HG02623 (cell line): ENCODE results near the gene MICAL2.

Experiments
- ATAC-seq: cut with Tn5 transposase; IDR thresholded peaks from one replicate; pipeline ENCODE4 v1.9.1; 2021; ENCODE audit warnings: moderate library complexity; ENCODE audit not compliant: unreplicated experiment

Gene MICAL2

DNA sequence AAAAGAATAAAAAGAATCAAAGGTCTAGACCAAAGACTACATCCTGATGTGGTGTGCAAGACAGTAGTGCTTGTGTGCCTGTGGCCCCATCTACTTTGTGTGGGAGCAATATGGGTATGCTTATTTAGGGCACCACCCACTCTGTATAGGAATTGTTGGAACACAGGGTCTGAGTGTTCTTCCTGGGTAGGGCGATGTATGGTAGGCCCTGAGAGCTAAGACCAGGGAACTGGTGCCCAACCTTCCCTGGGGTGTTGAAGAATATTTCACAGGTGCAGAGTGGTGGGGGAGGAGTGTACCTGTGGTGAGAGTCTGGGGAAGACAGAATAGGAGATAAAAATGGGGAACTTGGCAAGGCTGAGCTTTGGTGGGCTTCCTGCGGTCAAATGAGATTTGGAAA is 41.9 kb downstream of the MICAL2 start:
- no peak for ATAC-seq

DNA sequence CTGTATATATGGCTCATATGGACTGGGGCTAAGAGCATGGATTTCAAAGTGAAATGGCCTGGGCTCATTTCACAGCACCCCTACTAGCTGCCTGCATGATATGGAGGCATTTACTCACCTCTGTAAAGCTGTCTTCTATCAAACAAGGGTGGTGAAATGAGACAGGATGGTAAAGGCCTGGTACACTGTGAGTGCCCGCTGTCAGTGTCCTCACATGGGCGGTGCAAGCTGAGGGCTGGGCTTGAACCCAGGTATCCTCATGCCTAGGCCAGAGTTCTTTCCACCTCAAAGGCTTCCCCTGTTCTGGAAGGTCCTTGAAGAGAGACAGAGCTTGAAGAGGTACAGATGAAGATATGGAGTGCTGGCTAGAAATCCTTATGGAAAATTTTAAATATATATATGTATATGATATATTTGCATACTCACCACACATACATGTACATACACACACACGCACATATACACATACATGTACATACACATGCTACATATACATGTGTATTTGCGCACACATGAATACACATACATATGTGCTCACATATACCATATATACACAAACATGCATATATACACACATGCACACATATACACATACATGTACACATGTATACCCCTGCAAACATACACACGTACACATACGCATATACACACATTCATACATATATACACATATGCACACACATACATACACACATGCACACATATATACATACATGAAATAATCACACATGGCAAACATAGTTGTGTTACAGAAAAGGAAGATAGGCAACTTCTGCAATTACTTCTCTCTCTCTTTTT is 44.7 kb downstream of the MICAL2 start:
- ATAC-seq, result no peak

DNA sequence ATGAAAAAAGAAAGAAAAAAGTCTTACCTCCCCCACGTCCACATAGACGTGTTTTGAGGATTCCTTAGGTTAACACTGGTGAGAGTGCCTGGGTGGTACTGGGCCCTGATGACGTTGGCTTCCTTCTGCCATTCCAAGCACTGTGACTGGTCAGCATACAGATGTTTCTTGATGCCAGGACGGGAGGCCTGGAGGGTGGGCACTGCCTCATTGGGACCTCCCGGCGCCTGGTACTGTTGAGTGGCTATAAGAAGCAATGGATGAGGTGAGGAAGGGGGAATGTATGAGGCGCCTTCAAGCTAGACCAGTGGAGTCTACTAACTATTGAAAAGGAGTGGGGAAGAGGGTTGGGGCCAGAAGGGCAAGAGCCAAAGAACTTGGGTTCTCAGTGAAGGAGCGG is 45.3 kb downstream of the MICAL2 start:
- ATAC-seq, result no peak

DNA sequence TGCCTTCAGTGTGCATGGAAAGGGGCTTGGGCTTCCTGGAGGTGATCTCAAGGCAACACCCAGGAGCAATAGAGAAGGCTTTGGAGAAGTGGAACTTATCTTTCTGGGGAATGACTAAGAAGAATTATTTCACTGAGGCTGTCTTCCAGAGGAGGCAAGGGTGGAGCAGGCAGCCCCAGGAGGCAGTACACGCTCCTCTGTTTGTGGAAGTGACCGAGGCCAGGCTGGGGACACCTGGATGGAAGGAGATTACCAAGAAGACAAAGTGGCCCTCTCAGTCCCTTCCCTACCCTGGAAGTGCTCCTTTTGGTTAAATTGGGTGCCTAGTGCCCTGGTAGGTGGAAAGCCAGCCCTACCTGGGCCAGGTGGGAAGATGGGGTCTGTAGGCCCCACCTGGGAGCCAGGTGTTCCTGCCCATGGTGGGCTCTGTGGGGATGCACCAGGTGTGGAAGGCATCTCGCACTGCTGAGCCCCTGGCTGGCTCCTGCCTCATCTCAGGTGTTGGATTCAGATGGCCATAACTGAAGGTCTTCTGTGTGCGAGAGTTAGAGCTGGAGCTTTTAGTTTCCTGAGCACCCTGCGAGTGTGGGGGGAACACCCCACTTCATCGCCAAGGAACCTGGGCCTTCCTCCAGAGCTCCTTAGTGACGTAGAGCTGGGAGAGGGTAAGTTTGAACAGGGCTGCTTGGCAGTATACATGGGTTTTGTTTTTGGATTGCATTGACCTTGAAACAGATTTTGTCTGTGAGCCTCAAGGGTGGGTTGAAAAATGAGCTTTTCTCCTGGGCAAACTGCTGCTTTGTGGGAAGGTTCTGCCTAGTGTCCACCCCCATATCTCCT is 46.1 kb downstream of the MICAL2 start:
- no peak for ATAC-seq

DNA sequence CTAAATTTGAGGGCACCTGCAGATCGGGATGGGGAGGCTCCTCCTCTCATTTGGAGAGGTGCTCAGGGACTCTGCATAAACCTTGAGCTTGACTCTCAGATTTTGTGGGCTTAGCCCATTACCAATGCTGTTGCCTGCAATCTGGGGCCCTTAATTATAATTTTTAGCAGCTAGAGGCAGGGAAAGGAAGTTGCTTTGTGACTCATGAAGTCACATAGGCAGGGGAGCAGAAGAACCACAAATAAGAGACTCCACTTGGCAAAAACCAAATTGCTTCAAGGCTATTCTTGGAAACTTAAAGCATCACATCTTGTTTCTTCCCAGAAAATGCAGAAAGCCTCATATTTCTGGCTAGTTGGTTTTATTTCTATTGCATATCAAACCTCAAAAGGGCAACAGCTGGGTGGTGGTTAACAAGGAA is 46.9 kb downstream of the MICAL2 start:
- no peak for ATAC-seq

DNA sequence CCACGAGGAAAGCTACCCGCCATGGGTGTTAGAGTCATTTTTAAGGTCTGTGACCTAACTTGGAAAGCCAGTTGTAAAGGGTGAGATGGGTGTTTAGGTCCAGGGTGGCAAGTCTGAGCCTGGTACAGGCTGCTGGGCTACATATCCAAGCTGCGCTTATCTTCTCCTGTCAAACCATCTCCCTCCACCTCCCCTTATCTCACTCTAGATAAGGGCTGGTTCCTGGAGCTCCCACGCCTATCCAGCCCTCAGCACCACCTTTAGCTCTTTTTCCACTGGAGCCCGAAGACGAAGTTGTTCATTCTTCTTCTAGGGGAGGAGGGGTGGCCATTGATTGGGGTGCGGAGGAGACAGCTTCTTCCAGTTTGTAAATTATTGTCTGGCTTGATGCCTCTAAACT is 48.5 kb downstream of the MICAL2 start:
- ATAC-seq, result no peak

DNA sequence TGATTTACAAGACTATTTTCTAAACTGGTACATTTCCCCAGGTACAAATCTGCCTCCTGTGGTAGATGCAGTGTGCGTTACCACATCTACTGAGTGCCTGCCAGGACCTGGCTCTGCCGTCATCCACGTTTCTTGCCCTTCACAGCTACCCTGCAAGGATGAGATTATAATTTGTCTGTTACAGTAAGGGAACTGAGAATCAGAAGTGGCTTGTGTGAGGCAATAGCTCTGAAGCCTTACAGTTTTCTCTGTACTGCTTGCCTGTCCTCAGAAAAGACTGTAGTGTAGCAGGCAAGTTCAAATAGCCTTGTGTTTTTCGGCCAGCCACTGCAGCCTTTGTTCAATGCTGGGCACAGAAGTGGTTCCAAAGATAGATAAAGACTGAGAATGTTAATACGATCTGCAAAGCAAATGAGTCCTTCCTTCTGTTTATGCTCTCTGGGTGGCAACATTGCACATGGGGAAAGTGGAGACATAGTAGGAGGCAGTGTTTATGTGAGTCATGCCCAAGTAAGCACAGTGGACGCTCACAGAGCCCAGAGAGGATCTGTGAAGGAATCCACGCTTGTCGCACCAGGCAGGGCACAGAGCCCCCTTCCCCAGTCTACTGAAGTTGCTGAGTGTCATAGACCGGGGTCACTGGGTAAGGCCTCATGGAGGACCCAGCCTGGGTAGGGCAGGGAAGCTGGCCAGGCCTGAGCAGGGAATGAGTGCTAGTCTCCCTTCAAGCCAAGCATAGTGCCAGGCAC is 49.1 kb downstream of the MICAL2 start:
- ATAC-seq, result no peak

DNA sequence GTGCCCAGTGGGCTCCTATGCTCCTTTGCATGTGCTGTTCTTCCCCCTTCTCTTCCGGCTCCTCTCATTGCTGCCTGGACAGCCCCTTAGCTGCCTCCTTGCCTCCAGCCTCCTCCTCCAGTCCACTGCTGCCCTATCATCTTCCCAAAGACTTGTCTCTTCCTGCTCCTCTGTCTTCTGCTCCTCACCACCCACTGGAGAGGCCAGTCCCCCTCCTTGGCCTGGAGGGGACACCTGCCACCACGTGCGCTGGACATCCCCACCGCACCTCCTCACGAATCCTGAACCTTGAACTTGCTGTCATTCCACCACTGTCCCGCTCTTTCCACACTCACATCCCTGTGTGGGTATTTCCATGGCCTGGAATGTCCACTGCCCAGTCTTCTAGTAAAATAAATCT is 49.8 kb downstream of the MICAL2 start:
- ATAC-seq, result no peak

DNA sequence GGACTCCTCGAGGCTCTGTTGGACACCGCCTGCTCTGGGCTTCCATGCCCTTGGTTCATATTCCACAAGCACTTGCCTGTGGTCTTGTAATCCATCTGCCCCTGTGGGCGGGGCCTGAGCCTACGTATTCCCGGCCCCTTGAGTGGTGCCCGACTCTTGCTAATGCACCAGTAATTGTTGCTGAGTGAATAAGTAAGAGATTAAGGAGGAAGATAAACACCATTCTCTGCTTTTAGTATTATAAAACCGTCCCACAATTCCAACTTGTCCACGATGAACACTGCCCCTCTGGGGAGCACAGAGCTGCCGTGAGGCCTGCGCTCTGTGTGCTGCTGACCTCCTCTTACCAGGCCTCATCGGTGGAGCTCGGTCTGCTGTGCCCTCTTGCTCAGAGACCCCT is 50.3 kb downstream of the MICAL2 start:
- no peak for ATAC-seq

DNA sequence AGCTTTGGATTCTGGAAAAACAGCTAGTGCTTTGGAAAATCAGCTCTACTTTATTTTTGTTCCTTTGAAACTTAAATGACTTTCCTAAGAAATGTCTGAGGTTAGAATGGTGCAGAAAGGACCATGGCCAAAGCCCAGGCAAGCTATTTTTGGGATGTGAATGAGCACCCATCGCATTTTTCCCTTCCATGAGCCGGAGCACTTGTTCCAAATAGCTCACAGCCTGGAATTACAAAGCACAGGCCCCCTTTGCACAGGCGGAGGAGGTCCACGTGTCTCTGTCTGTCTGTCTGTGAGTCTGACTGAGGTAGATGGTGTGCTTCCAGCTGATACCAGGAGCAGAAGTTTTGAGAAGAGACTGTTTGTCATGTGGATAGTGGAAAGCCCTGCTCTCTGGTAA is 50.7 kb downstream of the MICAL2 start:
- ATAC-seq, result no peak

DNA sequence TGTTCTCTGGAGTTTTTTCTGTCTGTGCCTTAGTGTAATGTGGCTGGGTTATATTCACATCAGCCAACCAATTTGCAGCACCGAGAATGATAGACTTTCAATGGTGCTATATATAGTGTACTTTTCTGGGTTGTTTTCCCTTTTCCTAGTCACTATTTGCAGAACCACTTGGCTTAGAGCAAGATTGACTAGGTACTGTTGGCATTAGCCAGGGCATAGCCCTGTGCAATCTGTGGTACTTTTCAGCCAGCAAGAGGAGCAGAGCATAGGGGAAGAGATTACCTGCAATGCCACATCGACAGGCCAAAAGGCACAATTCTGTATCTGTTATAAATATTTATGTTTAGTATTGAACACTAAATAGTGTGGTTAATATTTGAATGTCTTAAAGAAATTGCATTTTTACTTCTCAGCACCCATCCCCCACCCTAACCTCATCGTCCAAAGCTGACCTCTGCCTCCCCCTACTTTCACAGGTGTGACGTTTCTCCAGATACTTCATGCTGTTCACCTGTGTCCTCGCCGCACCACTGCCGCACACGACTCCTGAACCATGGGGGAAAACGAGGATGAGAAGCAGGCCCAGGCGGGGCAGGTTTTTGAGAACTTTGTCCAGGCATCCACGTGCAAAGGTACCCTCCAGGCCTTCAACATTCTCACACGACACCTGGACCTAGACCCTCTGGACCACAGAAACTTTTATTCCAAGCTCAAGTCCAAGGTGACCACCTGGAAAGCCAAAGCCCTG is 51.4 kb downstream of the MICAL2 start:
- ATAC-seq, result no peak

DNA sequence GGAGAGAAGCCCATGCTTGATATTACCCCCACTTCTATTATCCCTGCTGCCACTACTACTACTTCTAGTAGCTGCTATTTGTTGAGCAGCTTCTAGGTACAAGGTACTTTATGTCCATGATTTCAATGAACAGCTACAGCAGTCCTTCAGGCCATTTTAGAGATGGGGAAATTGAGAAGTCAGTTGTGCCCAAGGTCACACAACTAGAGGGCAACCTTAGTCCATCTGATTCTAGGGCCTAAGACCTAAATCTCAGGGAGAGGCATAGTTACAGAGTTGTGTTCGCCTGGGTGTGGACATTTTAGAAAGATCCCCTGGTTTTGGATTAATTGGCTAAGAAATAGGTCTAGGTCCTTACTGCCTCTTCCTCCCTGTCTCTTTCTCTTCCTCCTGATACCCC is 52.3 kb downstream of the MICAL2 start:
- ATAC-seq, result no peak

DNA sequence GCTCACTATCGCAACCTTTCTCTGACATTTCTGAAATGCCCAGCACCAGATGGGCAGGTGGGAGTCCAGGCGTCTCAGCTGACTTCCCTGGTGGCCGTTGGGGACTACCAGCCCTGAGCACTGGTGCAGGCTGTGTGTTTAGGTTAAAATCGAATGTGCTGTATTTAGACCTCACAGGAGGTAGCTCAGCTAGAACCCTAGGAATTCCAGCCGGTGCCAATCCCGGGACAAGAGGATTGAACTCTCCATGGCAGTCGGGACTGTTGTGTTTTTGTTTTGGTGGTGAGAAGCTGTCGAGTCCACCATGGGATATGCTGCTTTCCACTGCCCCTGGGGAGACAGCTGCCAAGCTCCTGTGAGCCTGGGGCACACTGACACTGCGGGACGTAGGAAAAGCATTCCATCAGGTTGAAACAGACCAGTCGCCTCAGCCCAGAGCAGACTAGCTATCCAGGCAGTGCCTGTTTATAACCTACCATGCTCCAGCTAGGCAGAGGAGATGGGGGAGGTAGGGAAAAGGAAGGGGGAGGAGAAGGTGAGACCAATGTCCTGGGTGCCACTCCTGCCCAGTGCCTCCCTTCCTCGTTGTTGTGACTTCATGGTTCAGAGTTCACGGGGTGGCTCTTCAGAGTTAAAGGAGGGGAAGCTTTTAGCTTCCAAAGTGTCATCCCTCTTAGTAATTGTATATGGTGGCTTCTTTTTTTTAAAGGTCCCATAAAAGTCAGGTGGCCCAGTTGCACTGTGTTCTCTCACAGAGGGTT is 53.0 kb downstream of the MICAL2 start:
- ATAC-seq, result no peak

DNA sequence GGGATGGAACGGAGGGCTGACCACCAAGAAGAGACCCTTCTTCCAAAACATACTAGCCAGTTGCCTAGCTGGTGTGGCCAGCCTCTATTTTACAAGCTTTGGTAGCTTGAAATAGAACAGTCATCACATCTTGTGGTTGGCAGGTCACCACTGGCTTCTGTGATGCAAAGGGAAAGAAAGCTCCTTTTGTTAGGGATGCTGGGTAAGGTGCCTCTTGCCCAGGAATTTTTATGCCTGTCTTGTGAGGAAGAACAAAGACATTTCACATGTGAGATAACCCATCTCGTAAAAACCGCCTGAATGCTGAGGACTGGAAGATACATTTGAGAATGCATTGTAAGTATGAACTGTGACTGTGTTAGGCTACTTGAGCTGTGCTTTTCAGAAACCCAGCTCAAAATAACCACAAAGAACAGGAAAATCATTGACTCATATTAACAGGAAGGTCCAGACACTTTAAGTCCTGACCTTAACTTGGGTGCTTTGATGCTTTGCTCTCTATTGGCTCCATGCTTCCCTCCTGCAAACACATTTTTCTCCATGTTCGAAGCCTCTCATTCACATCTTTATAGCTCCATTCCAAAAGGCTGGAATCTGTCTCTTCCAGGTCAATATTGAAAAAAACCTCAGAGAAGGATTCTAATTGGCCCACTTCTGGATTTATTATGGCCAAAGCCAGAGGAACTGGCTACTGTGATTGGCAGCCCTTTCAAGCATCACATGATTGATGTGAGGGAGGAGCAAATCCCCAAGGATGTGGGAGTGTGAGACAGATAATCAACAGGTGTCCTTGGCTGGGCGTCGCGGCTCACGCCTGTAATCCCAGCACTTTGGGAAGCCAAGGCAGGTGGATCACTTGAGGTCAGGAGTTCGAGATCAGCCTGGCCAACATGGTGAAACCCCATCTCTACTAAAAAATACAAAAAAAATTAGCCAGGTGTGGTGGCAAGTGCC is 53.9 kb downstream of the MICAL2 start:
- no peak for ATAC-seq

DNA sequence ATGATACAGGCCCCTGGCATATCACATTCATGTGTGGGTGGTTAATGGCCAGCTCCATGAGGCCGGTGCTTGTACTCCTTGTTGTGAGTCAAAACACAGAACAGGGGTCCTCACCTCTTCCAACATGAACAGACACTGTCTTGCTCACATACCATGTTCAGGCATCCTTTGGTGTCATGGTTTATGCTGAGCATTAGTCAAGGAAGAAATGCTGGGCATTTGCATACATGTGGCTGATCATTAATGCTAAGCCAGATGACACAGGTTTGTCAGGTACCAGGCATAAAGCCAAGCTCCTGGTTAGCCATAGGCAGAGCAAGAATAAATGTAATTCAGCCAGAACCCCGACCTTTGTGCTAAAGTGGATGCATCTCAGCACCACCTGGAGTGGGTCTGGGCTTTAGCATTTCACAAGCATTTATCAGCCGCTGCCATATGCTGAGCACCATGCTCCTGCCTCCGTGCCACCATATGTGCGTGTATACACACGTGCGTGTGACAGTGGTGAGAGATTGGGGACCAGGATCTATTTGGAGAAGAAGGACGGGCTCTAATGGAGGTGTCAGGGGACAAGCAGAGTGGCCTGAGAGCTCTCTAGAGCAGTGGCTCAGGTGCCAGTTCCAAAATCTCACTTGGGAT is 55.0 kb downstream of the MICAL2 start:
- no peak for ATAC-seq

DNA sequence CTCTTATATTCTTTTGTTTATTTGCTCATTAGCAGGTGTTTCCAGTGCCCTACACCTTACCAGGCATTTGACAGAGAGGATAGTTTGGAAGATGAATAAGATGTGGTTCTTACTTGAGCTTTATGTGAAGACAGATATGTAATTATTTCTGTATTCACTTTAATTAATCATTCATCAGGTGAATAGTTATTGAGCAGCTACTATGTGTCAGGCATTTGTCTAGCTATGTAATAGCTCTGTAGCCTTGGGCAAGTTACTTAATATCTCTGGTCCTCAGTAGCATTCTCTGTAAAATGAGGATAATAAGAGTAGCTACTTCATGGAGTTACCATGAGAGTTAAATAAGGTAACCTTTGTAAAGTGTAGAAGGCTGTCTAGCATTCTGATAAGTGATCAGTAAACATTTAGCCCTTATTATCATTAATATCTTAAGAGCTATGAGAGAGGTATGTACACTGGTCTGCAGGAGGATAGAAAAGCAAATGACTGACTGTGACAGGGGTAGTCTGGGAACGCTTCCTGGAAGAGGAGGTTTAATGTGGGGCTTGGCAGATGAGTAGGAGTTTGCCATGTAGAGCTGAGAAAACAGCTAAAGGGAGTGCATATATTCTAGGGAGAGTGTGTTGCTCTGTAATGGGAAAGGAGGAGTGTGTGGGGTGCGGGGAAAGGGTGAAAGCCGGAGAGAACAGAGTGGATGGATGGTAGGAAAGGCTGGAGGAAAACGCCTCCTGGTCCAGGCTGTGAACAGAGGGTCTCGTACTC is 56.1 kb downstream of the MICAL2 start:
- no peak for ATAC-seq

DNA sequence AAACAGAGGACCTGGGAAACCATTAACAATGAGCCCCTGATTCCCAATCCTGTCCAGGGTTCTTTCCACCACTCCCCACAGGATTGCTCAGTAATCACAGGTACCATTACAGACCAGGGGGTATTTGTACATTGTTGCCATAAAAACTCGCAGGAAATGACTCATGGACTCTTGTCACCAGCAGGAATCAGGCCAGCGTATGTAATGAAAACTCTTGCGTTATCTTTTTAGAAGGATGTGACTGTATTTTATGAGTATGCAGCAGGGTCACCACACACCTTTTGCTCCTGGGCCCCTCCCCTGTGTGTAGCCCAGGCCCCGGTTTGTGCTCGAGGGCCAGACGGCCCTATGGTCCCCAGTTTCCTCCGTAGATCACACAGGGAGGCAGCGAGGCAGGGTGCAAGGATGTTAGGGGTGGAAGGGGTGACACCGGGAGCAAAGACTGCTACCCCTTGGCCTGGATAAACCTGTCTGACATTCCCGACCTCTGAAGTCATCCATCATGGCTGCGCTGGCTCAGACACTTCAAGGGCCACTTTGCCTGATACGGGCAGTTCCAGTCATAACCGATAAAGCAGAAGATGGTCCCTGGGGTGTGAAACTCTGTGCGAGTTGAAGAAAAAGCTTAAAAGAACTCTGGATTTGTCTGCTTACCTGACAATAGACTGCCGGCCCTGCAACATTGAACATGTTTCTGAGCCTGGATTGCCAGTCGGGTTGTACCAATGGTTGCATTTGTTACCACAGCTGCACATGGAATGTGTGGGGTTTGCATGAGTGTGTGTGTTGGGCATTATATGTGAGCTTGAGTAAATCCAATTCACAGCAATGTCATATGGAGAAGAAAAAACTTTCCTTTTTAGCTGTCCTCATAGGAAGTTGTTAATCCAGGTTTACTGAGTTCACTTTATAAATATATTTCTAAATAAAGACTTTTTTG is 56.9 kb downstream of the MICAL2 start:
- ATAC-seq, result no peak
